ENCODE measurements around the gene PID1.

PID1 gene, protein sequence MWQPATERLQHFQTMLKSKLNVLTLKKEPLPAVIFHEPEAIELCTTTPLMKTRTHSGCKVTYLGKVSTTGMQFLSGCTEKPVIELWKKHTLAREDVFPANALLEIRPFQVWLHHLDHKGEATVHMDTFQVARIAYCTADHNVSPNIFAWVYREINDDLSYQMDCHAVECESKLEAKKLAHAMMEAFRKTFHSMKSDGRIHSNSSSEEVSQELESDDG

DNA sequence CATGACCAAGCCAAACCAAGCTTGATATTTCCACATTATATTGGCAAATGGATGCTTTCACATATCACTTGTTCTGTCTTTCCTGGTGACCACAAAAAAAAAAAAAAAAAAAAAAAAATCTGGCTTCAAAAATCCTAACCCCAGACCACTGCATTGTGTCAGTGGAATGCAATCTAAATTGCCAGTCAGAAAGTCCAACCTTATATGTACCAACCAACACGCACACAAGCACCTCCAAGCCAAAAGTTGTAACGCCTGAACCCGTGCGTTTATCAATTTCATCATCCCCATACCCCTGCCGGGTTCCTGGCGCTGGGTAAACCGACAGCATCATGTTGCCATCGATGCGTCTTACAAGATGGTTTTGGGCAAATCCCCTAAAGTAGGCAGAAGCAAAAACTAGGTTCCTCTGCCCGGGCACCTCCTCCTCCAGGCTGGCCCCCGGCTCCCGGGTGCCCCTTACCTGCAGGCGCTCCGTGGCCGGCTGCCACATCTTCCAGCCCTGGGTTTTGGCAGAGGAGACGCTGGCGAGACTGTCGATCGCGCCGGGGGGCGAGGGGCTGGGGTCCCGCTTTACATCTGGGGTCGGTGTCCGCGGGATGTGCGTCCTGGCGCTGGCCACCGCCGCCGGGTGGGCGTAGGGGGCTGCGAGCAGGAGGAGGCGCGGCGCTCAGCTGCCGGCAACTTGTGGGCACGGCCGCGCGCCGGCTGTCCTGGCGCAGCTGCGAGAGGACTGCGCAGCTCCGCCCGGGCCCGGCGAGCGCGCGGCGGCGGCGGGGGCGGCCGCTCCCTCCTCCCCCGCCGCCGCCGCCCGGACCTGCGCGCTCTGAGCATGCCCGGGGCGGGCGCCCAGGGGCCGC lies at the start of gene PID1:
PID1 (minus strand) TSS at position 737 of the 860 bp plus-strand sequence; CDS start at position 493, 244 bp downstream.
- Histone ChIP-seq H3K9me3 (ENCODE audit: control insufficient read depth, low read depth, low read length) (no peaks in the 10 kb centered on the region), H3K4me3 (ENCODE audit: low read length) (peak within 1 kb of the TSS; percentile 70), H3K9ac (ENCODE audit: low read length) (peak within 1 kb of the TSS; percentile 30), H3K36me3 (ENCODE audit: control insufficient read depth, low read depth, low read length) (no peaks in the 10 kb centered on the region), H3K4me1 (ENCODE audit: control insufficient read depth, low read depth, low read length) (peaks cover 10% of the 10 kb centered on the region), H3K27ac (ENCODE audit: low read length) (no peak within 1 kb of the TSS), H3K27me3 (ENCODE audit: control insufficient read depth, insufficient read depth, low read length) (peaks cover 36% of the 10 kb centered on the region)

DNA sequence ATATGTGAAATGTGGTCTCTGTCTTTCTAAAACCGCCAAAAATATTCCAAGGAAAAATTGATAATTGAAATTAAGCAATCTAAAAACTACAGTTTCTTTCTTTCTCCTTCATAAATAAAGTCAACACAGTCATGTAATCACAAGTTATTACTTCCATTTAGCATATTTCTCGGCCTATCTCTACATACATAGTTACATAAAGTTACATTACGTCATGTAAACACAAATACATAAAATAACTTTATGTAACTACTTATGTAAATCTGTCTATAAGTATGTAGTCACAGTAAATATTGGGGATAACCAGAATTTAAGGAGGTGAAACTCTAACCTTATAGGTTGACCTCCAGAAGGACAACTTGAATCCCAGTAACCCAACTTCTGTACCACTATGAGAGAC lies 48.5 kb upstream of the PID1 start:
- H3K36me3 ChIP-seq (ENCODE audit: control insufficient read depth, low read depth, low read length), result no peaks in the 10 kb centered on the region
- H3K27me3 ChIP-seq (ENCODE audit: control insufficient read depth, insufficient read depth, low read length), result no peaks in the 10 kb centered on the region
- no peaks in the 10 kb centered on the region for H3K9me3 ChIP-seq (ENCODE audit: control insufficient read depth, low read depth, low read length)
- H3K4me3 ChIP-seq (ENCODE audit: low read length), result no peak overlapping the region
- no peak overlapping the region for H3K27ac ChIP-seq (ENCODE audit: low read length)
- H3K9ac ChIP-seq (ENCODE audit: low read length), result no peak overlapping the region
- H3K4me1 ChIP-seq (ENCODE audit: control insufficient read depth, low read depth, low read length), result no peaks in the 10 kb centered on the region

DNA sequence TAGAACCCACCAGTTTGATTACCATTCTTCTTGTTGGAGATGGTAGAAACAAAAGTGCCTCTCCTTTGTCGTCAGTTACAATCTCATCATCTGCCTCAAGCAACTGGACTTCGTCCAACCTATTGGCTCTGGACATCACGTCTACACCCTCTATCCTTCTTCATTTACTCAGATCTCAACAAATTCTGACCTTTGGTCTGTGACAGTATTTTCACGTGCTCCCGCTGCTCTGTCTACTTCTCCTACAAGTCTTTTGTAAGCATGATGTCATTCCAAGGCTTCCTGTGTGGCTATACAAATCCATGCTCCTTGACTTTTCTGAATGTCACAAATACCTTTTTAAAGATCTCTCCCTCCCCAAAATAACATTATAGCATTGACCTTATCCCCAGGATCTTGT lies 43.0 kb upstream of the PID1 start:
- Histone ChIP-seq H3K9ac (ENCODE audit: low read length) (no peak overlapping the region), H3K36me3 (ENCODE audit: control insufficient read depth, low read depth, low read length) (no peaks in the 10 kb centered on the region), H3K9me3 (ENCODE audit: control insufficient read depth, low read depth, low read length) (no peaks in the 10 kb centered on the region), H3K27me3 (ENCODE audit: control insufficient read depth, insufficient read depth, low read length) (no peaks in the 10 kb centered on the region), H3K4me3 (ENCODE audit: low read length) (no peak overlapping the region), H3K27ac (ENCODE audit: low read length) (no peak overlapping the region), H3K4me1 (ENCODE audit: control insufficient read depth, low read depth, low read length) (no peaks in the 10 kb centered on the region)

DNA sequence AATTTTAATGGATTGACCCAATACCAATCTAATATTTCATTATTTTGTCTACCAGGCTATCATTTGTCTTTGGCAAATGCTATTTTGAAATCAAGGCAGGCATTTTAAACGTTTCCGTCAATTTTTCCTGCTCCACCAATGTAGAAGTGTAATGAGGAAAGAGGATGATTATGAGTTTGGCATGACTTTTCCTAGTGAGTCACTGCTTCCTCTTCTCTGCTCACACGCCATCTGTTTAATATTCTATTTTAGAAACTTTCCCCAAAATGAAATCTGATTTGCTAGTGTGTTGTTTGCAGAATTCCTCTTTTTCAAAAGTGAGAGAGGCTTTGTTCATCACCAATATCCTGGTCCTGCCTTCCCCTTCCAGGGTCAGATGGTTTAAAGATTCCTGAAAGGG lies 42.5 kb upstream of the PID1 start:
- Histone ChIP-seq H3K27ac (ENCODE audit: low read length) (no peak overlapping the region), H3K4me1 (ENCODE audit: control insufficient read depth, low read depth, low read length) (no peaks in the 10 kb centered on the region), H3K27me3 (ENCODE audit: control insufficient read depth, insufficient read depth, low read length) (no peaks in the 10 kb centered on the region), H3K9me3 (ENCODE audit: control insufficient read depth, low read depth, low read length) (no peaks in the 10 kb centered on the region), H3K9ac (ENCODE audit: low read length) (no peak overlapping the region), H3K4me3 (ENCODE audit: low read length) (no peak overlapping the region), H3K36me3 (ENCODE audit: control insufficient read depth, low read depth, low read length) (no peaks in the 10 kb centered on the region)

DNA sequence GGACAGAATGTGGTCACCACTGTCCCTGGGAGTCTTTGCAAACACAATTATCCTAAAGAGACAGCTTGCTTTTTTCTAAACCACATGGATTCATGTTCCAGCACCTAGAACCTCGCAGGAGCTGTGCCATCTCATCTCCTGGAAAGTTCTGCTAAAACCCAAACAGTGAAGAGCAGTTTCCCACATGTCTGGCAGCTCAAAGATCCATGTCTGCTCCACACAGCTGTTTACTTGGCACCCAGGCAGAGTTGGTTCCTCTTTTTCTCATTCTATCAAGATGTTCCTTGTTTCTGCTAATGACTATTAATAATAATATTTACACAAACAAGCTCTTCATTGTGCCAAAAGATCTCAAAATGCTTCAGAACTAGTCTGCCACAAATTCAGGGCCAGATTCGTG lies 30.1 kb upstream of the PID1 start:
- Histone ChIP-seq H3K27ac (ENCODE audit: low read length) (no peak overlapping the region), H3K4me3 (ENCODE audit: low read length) (no peak overlapping the region), H3K9me3 (ENCODE audit: control insufficient read depth, low read depth, low read length) (no peaks in the 10 kb centered on the region), H3K4me1 (ENCODE audit: control insufficient read depth, low read depth, low read length) (no peaks in the 10 kb centered on the region), H3K9ac (ENCODE audit: low read length) (no peak overlapping the region), H3K27me3 (ENCODE audit: control insufficient read depth, insufficient read depth, low read length) (no peaks in the 10 kb centered on the region), H3K36me3 (ENCODE audit: control insufficient read depth, low read depth, low read length) (no peaks in the 10 kb centered on the region)

DNA sequence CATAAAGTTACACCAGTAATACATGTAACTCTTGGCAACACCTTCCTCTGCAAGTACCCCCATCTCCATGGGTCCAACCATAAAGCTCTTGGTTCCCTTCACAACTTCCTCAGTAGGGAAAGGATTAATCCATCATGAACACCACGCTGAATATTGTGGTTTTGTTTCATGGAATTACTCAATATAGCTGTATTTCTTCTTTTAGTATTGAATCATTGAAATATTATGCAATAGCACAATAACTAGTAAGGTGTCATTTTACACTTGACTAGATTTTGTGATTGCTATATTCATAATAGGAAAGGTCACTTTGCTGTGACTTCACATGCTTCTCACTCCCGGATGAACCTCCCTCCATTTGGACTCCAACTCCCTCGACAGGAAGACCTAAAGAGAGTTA lies 29.7 kb upstream of the PID1 start:
- H3K4me1 ChIP-seq (ENCODE audit: control insufficient read depth, low read depth, low read length), result no peaks in the 10 kb centered on the region
- no peaks in the 10 kb centered on the region for H3K9me3 ChIP-seq (ENCODE audit: control insufficient read depth, low read depth, low read length)
- H3K27ac ChIP-seq (ENCODE audit: low read length), result no peak overlapping the region
- H3K9ac ChIP-seq (ENCODE audit: low read length), result no peak overlapping the region
- H3K27me3 ChIP-seq (ENCODE audit: control insufficient read depth, insufficient read depth, low read length), result no peaks in the 10 kb centered on the region
- no peak overlapping the region for H3K4me3 ChIP-seq (ENCODE audit: low read length)
- no peaks in the 10 kb centered on the region for H3K36me3 ChIP-seq (ENCODE audit: control insufficient read depth, low read depth, low read length)

DNA sequence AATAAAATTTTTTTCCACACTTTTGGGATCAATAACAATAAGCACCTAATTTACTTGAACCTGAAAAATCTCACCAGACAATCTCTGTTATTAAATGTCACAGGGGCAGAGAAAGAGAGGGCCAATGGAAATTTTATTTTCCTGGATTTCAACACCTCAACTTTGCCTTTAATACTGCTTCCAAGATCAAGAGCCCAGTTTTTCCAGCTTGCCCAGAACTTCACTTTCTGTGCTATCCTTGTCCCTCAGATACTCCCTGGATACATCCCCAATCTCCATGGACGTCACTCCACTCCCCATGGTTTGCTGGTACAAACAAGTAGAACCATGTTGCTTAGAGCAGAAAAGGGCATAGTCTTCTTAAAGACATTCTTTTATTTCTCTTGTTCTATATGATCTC lies 29.3 kb upstream of the PID1 start:
- no peak overlapping the region for H3K4me3 ChIP-seq (ENCODE audit: low read length)
- H3K4me1 ChIP-seq (ENCODE audit: control insufficient read depth, low read depth, low read length), result no peaks in the 10 kb centered on the region
- H3K27ac ChIP-seq (ENCODE audit: low read length), result no peak overlapping the region
- no peaks in the 10 kb centered on the region for H3K36me3 ChIP-seq (ENCODE audit: control insufficient read depth, low read depth, low read length)
- H3K9me3 ChIP-seq (ENCODE audit: control insufficient read depth, low read depth, low read length), result no peaks in the 10 kb centered on the region
- no peak overlapping the region for H3K9ac ChIP-seq (ENCODE audit: low read length)
- H3K27me3 ChIP-seq (ENCODE audit: control insufficient read depth, insufficient read depth, low read length), result no peaks in the 10 kb centered on the region

DNA sequence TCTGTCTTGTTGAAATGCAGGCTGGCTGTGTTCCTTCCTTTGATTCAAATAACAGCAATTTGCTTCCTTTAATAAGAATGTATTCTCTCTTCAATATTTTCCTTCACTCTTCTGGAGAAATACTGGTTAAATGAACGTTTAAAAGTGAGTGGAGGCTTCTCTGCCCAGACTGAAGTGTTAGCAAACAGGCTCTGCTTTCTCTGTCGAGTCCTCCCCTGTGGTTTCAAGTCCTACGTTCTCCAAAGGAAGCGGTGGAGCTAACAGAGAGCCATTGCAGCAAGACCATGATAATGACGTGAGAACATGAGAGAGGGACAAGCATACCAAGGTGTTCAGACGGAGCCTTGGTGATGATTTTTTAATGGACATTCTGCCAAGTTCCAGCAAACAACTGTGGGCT lies 26.2 kb upstream of the PID1 start:
- H3K36me3 ChIP-seq (ENCODE audit: control insufficient read depth, low read depth, low read length), result no peaks in the 10 kb centered on the region
- H3K27ac ChIP-seq (ENCODE audit: low read length), result no peak overlapping the region
- no peak overlapping the region for H3K4me3 ChIP-seq (ENCODE audit: low read length)
- H3K27me3 ChIP-seq (ENCODE audit: control insufficient read depth, insufficient read depth, low read length), result no peaks in the 10 kb centered on the region
- no peak overlapping the region for H3K9ac ChIP-seq (ENCODE audit: low read length)
- no peaks in the 10 kb centered on the region for H3K9me3 ChIP-seq (ENCODE audit: control insufficient read depth, low read depth, low read length)
- no peaks in the 10 kb centered on the region for H3K4me1 ChIP-seq (ENCODE audit: control insufficient read depth, low read depth, low read length)

DNA sequence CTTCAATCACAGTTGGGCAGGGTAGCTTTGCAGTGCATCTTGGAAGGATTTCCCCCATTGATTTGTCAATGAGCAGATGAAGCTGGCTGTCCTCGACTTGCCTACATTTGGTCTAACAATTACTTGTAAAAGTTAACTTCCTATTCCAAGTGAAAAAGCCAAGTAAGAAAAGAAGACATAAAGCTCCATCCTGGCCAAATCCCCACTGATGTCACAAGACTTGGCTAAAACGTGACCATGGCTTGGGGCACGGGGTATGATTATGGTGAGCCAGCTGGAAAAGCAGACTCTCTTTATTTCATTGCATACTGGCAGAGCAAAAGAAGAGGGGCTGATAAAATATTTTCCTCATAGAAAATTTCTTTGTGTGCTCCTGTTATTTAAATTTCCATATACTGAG lies 25.4 kb upstream of the PID1 start:
- H3K4me3 ChIP-seq (ENCODE audit: low read length), result no peak overlapping the region
- no peaks in the 10 kb centered on the region for H3K36me3 ChIP-seq (ENCODE audit: control insufficient read depth, low read depth, low read length)
- no peak overlapping the region for H3K9ac ChIP-seq (ENCODE audit: low read length)
- H3K27ac ChIP-seq (ENCODE audit: low read length), result no peak overlapping the region
- no peaks in the 10 kb centered on the region for H3K27me3 ChIP-seq (ENCODE audit: control insufficient read depth, insufficient read depth, low read length)
- no peaks in the 10 kb centered on the region for H3K4me1 ChIP-seq (ENCODE audit: control insufficient read depth, low read depth, low read length)
- no peaks in the 10 kb centered on the region for H3K9me3 ChIP-seq (ENCODE audit: control insufficient read depth, low read depth, low read length)

DNA sequence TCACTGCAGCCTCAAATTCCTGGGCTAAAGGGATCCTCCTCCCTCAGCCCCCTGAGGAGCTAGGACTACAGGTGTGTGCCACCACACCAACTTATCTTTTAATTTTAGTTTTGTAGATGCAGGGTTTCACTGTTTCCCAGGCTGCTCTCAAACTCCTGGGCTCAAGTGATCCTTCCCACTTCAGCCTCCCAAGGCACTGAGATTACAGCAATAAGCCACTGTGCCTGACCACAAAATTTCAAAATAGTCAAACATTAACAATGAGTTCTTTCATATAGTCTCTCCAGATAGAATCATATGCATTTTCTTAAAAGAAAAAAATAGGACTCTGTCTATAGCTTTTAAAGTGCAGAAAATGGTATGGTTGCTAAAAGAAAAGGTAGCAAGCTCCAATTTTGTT lies 24.9 kb upstream of the PID1 start:
- Histone ChIP-seq H3K36me3 (ENCODE audit: control insufficient read depth, low read depth, low read length) (no peaks in the 10 kb centered on the region), H3K4me1 (ENCODE audit: control insufficient read depth, low read depth, low read length) (no peaks in the 10 kb centered on the region), H3K4me3 (ENCODE audit: low read length) (no peak overlapping the region), H3K9me3 (ENCODE audit: control insufficient read depth, low read depth, low read length) (no peaks in the 10 kb centered on the region), H3K9ac (ENCODE audit: low read length) (no peak overlapping the region), H3K27ac (ENCODE audit: low read length) (no peak overlapping the region), H3K27me3 (ENCODE audit: control insufficient read depth, insufficient read depth, low read length) (no peaks in the 10 kb centered on the region)

DNA sequence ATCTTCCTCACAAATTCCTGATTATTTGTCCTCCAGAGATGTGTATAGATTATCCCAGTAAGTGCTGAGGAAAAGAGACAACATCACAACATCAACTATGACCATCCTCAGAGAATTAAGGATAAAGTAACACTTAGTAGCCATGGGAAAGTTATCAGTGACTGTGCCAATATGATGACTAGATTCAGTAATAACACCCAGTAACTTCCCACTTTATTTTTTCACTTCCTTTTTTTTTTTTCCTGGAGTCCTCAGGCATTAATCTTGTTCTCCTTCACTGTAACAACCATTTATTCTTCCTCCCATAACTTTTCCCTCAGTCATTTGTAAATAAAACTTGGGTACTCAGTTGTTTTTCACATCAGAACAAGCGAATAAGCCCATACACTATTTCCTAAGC lies 16.7 kb upstream of the PID1 start:
- H3K27ac ChIP-seq (ENCODE audit: low read length), result no peak overlapping the region
- H3K36me3 ChIP-seq (ENCODE audit: control insufficient read depth, low read depth, low read length), result no peaks in the 10 kb centered on the region
- H3K4me3 ChIP-seq (ENCODE audit: low read length), result no peak overlapping the region
- no peaks in the 10 kb centered on the region for H3K4me1 ChIP-seq (ENCODE audit: control insufficient read depth, low read depth, low read length)
- no peaks in the 10 kb centered on the region for H3K27me3 ChIP-seq (ENCODE audit: control insufficient read depth, insufficient read depth, low read length)
- no peak overlapping the region for H3K9ac ChIP-seq (ENCODE audit: low read length)
- H3K9me3 ChIP-seq (ENCODE audit: control insufficient read depth, low read depth, low read length), result no peaks in the 10 kb centered on the region

All from iPS-18a (cell line).